Myocyte (in vitro differentiated cells): ENCODE results near the gene PSG11. TPM values are rescaled to one million over a fixed set of nuclear protein-coding genes. Genes with fewer than 3 reads are reported as not detected.
"Not testable (repeated sequence)": the region's sequence is repeated elsewhere in the genome, so short reads cannot be mapped to it uniquely, and the experiment has no call there.

Source experiments
- DNase-seq: peaks from one replicate; pipeline ENCODE4 v3.0.0-alpha.2; 2012; ENCODE audit warnings: low read depth
- total RNA-seq: library from RNA; depleted of rRNA; stranded (reverse); fragments of >200 nt; gene quantifications from 2 replicates; pipeline ENCODE4 v1.2.3, GENCODE V29; 2014

Gene PSG11
- total RNA-seq, 1 donor from 2014 or later: 1.1 TPM

DNA sequence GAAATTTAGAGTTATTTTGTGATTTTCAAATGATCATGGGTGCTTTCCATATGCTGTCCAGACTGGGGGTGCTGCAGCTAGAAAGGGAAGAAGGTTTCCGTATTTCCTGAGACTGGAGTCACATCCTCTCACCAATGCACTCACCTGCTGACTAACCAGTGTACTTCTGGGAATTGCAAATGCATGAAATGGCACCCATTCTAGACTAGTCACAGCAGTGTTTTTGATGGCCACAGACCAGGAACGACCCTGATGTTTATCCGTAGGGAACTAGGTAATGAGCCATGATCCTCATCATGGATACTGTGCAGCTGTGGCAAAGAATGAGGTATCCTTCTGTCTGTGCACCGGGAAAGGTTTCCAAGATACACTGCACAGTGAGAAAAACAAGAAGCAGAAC lies 37.1 kb downstream of the PSG11 start:
- not testable (repeated sequence) for DNase-seq

DNA sequence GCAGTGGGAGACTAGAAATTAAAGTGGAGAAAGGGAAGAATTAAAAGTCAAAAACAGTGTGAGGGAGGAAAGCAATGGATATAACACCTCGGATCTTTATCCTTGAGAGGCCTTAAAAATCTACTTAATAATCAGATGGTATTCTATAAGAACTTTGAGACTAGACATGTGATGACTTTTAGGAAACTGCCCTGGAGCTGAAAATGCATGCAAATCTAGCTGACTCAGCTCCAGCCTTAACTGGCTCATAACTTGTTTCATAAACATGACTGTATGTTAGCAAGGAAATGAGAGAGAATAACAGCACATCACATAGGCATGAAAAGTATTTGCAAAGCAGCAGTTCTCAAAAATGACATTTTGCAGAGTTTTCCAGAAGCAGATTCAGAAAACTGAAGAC lies 38.1 kb downstream of the PSG11 start:
- DNase-seq: not testable (repeated sequence)

DNA sequence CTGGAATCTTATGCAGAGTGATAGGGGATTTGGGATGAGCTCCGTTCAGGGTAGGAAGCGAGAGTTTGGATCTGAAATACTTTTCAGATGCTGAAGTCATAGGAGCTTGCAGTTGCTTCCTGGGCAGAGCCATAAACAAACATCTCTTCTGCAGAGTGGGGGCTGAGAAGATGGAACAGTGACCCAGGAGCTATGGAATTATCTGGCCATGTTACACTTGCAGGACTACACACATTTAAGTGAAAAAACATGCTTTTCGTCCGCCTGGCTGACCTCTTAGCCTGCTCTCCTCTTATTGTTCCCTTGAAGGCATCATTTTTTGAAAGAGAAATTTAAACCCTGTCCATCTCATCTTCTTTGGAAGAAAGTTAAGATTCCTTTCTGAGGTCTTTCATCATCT lies 40.7 kb downstream of the PSG11 start:
- no peak for DNase-seq

DNA sequence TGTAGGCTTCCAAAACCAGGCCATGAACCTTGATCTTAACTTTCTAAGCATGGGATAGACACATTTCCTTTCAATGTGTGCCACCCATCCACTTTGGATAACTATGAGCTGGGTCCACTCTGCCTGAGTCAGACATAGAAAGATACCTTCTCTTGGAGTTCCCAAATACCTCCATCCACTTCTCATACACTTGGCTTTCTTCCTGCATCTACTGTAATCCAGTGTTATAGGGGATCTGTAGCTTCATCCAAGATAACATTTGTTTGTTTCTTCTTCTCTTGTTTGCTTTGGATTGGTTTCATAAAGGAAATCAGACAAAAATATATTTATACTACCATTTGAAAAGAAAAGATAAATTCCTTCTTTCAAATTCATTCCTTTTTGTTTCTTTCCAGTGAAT lies 44.2 kb downstream of the PSG11 start:
- DNase-seq: not testable (repeated sequence)

DNA sequence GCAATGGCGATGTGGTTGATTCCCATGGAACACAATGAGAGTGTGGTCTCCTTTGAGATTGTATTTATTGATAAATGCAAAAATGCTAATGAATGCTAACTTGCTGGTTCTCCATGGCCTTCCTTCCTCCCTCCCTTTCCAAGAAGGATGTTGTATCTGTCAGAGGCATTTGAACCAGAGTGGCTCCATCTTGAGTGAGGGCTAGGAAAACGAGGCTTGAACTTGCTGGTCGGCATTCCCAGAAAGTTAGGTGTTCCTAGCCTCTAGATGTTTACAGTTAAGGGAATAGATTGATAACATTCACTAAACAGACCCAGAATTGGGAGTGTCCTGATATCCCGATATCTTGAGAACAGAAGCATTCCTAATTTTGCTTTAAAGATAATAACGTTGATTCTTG lies 54.8 kb downstream of the PSG11 start:
- not testable (repeated sequence) for DNase-seq

DNA sequence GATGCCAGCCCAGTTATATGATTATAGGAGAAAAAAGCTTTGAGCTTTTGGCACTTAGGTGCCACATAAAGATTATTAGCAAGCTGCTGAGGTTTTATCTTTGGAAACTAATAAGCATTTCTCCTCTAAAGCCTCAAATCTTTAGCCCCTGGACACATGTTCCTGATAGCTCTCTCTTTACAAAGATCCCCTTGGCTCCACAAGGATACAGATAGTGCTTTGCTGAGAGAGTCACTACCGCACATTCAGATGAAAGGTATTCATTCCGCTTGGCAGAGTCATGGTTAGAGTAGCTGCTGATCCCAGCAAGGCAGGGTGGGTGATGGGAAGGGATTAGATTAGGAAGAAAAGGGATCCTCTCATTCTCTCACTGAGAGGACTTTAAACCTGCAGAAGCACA lies 61.1 kb downstream of the PSG11 start:
- peak; percentile 32 for DNase-seq

DNA sequence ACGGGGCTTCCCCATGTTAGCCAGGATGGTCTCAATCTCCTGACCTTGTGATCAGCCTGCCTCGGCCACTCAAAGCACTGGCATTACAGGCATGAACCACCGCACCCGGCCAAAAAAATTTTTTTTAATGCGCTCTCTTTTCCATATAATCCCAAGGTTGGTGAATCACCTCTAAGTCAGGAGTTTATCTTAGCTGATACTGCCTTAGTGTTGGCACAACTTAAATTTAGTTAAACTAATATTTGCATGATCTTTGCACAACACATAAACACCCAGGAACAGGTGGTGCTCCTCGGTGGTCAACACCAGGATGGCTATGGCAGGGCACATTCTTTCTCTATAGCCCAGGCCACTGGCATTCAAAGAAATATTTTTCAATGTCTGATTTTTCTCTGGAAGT lies 65.2 kb downstream of the PSG11 start:
- peak; percentile 22 for DNase-seq

Other genes with a start within 250 kb of the PSG11 start
- 4.7 and 16.3 TPM in 2 replicates for gene PSG1, start 146.8 kb downstream of the PSG11 start, total RNA-seq
- not detected in 2 replicates for gene PSG6, start 108.6 kb downstream of the PSG11 start, total RNA-seq
- not detected in 2 replicates for gene PSG7, start 89.3 kb downstream of the PSG11 start, total RNA-seq
- 0.16 TPM in 1 of 2 replicates, not detected in the other for gene PSG2, start 56.2 kb upstream of the PSG11 start, total RNA-seq
- not detected in 2 replicates for gene PSG5, start 160.1 kb upstream of the PSG11 start, total RNA-seq
- gene PSG4, start 179.2 kb upstream of the PSG11 start, total RNA-seq: 0.26 TPM in 1 of 2 replicates, not detected in the other
- not detected in 2 replicates for gene PSG9, start 243.1 kb upstream of the PSG11 start, total RNA-seq